HEK293 (cell line): ENCODE measurements around the gene ZNF425.
A peak's percentile ranks its signal among the peaks of the same experiment; 100 is the strongest.

ENCODE experiments used
- TRIM28 ChIP-seq: IDR thresholded peaks from 2 replicates; pipeline ENCODE4 v1.6.1; 2011; ENCODE audit warnings: low read length, control low read depth, borderline replicate concordance
- ZFHX2 ChIP-seq: fragments of 450-650 bp; formaldehyde crosslinking; conservative IDR thresholded peaks from 2 replicates; pipeline ENCODE4 v1.5.1; 2016; ENCODE audit warnings: missing biosample characterization, missing genetic modification characterization
- ZNF311 ChIP-seq: fragments of 450-650 bp; formaldehyde crosslinking; IDR thresholded peaks from 2 replicates; pipeline ENCODE4 v1.5.1; 2017; ENCODE audit warnings: missing biosample characterization, missing genetic modification characterization, borderline replicate concordance
- ZNF560 ChIP-seq: fragments of 450-650 bp; formaldehyde crosslinking; IDR thresholded peaks from 2 replicates; pipeline ENCODE4 v1.5.1; 2017; ENCODE audit warnings: missing biosample characterization, missing genetic modification characterization, borderline replicate concordance
- ZNF621 ChIP-seq: fragments of 450-650 bp; formaldehyde crosslinking; IDR thresholded peaks from 2 replicates; pipeline ENCODE4 v1.5.1; 2017; ENCODE audit warnings: missing biosample characterization, missing genetic modification characterization
- TF ChIP-seq, protein P1 (sequence below): fragments of 450-650 bp; formaldehyde crosslinking; IDR thresholded peaks from 2 replicates; pipeline ENCODE4 v1.5.1; 2016; ENCODE audit warnings: missing biosample characterization, missing genetic modification characterization
- TF ChIP-seq, protein P2 (sequence below): fragments of 450-650 bp; formaldehyde crosslinking; IDR thresholded peaks from 2 replicates; pipeline ENCODE4 v1.5.1; 2016; ENCODE audit warnings: missing biosample characterization, missing genetic modification characterization

DNA sequence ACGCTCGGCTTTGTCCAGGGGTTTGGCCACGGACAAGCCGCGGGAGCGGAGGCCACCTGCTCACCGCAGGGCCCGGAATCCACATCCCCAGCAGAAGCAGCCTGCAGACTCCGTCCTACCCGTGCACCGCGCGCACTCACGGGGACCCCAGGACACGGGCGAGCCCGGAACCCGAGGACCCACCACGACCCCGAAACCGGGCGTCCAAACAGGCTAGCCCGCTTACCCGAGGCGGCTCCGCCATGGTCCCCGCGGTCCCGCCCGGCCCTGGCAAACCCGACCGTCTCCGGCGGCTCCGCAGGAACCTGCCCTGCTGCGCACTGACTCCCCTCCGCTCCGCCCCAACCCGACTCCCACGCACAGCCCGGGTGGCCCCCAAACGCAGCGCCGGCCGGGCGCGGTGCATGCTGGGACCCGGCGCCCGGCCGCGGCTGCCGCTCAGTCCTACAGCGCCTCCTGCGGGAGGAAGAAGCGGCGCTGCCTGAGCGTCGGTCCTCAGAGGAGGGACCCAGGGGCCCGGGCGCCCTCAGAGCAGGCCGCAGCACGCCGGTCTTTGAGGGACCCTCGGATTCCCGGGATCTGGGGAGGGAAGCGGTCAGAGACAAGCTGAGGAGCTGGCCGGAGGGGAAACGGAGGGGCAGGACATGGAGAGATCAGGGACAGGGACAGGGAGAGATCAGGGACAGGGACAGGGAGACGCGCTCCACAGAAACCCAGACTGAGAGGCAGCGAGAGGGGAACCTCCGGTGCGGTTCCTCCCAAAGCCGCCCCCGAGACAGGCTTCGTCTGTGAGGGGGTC is 35.5 kb downstream of the ZNF425 start, which contains the start of gene ZNF786:
- TF ChIP-seq ZNF311 (tag by site-specific recombination) (no peak), ZNF621 (tag by site-specific recombination) (no peak), ZFHX2 (tag by site-specific recombination) (peak; percentile 82), ZNF560 (tag by site-specific recombination) (no peak), TRIM28 (no peak)
- TF ChIP-seq, protein P1, sequence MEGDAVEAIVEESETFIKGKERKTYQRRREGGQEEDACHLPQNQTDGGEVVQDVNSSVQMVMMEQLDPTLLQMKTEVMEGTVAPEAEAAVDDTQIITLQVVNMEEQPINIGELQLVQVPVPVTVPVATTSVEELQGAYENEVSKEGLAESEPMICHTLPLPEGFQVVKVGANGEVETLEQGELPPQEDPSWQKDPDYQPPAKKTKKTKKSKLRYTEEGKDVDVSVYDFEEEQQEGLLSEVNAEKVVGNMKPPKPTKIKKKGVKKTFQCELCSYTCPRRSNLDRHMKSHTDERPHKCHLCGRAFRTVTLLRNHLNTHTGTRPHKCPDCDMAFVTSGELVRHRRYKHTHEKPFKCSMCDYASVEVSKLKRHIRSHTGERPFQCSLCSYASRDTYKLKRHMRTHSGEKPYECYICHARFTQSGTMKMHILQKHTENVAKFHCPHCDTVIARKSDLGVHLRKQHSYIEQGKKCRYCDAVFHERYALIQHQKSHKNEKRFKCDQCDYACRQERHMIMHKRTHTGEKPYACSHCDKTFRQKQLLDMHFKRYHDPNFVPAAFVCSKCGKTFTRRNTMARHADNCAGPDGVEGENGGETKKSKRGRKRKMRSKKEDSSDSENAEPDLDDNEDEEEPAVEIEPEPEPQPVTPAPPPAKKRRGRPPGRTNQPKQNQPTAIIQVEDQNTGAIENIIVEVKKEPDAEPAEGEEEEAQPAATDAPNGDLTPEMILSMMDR: peak; percentile 92
- TF ChIP-seq, protein P2, sequence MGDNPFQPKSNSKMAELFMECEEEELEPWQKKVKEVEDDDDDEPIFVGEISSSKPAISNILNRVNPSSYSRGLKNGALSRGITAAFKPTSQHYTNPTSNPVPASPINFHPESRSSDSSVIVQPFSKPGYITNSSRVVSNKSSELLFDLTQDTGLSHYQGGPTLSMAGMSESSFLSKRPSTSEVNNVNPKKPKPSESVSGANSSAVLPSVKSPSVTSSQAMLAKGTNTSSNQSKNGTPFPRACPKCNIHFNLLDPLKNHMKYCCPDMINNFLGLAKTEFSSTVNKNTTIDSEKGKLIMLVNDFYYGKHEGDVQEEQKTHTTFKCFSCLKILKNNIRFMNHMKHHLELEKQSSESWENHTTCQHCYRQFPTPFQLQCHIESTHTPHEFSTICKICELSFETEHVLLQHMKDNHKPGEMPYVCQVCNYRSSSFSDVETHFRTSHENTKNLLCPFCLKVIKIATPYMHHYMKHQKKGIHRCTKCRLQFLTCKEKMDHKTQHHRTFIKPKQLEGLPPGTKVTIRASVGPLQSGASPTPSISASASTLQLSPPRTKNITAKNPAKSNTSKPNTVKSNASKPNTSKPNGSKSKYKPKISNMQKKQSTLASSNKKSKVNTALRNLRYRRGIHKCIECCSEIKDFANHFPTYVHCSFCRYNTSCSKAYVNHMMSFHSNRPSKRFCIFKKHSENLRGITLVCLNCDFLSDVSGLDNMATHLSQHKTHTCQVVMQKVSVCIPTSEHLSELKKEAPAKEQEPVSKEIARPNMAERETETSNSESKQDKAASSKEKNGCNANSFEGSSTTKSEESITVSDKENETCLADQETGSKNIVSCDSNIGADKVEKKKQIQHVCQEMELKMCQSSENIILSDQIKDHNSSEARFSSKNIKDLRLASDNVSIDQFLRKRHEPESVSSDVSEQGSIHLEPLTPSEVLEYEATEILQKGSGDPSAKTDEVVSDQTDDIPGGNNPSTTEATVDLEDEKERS: no peak
